ENCODE data around the gene TTC38.

Gene TTC38

GRCh38 chr22:46247443-46247975 is 20.3 kb upstream of the TTC38 start:
- TF ChIP-seq POLR2AphosphoS5 (IDR thresholded peaks at IDR 0.05; ENCODE audit: low read depth) (no peak), REST (IDR thresholded peaks at IDR 0.05; ENCODE audit: insufficient replicate concordance, low read depth) (no peak), SPI1 (IDR thresholded peaks at IDR 0.05; ENCODE audit: borderline replicate concordance, low read depth) (no peak), CTCF (IDR thresholded peaks at IDR 0.05; ENCODE audit: insufficient read depth, low read length) (no peak)
- Histone ChIP-seq H3K27me3 (ENCODE audit: insufficient read depth, poor library complexity, severe bottlenecking) (no peaks in the 10 kb centered on the region), H3K27ac (replicated peaks) (no peak overlapping the region), H3K4me3 (replicated peaks; ENCODE audit: insufficient read depth, low read length) (no peak overlapping the region)
- DNase-seq (ENCODE audit: low read depth in 1 of 2, low spot score in 1 of 2), result no peak

- H3K27ac ChIP-seq (replicated peaks), result peak within 1 kb of the TSS; percentile 82
- no peaks in the 10 kb centered on the region for H3K27me3 ChIP-seq (ENCODE audit: insufficient read depth, poor library complexity, severe bottlenecking)
- TF ChIP-seq POLR2AphosphoS5 (IDR thresholded peaks at IDR 0.05; ENCODE audit: low read depth), result peak; percentile 90
- no peak for TF ChIP-seq CTCF (IDR thresholded peaks at IDR 0.05; ENCODE audit: insufficient read depth, low read length)
- peak; percentile 73 for TF ChIP-seq GABPA (IDR thresholded peaks at IDR 0.05; ENCODE audit: low read depth)
- peak within 1 kb of the TSS; percentile 57 for H3K4me3 ChIP-seq (replicated peaks; ENCODE audit: insufficient read depth, low read length)
- DNase-seq (ENCODE audit: low read depth in 1 of 2, low spot score in 1 of 2), result peak; percentile 82 to 91
Measured at GRCh38 chr22:46250035-46250782, 17.6 kb upstream of the TTC38 start, which contains the start of gene CDPF1. Gene CDPF1, minus strand, starts transcription at chr22:46250293. Its CDS starts 2,009 bp downstream, at chr22:46248284.

GRCh38 chr22:46250783-46251125 is 17.1 kb upstream of the TTC38 start:
- Histone ChIP-seq H3K4me3 (replicated peaks; ENCODE audit: insufficient read depth, low read length) (peak overlapping the region; percentile 57), H3K27ac (replicated peaks) (peak overlapping the region; percentile 82), H3K27me3 (ENCODE audit: insufficient read depth, poor library complexity, severe bottlenecking) (no peaks in the 10 kb centered on the region)
- DNase-seq (ENCODE audit: low read depth in 1 of 2, low spot score in 1 of 2), result no peak
- no peak for TF ChIP-seq GABPA (IDR thresholded peaks at IDR 0.05; ENCODE audit: low read depth)
- no peak for TF ChIP-seq SPI1 (IDR thresholded peaks at IDR 0.05; ENCODE audit: borderline replicate concordance, low read depth)
- no peak for TF ChIP-seq CTCF (IDR thresholded peaks at IDR 0.05; ENCODE audit: insufficient read depth, low read length)
- no peak for TF ChIP-seq REST (IDR thresholded peaks at IDR 0.05; ENCODE audit: insufficient replicate concordance, low read depth)
- TF ChIP-seq POLR2AphosphoS5 (IDR thresholded peaks at IDR 0.05; ENCODE audit: low read depth), result no peak

Data from HL-60 (cell line).